Mesothelial cell of epicardium (in vitro differentiated cells): ENCODE data around the gene LCE3D. TPM values are rescaled to one million over a fixed set of nuclear protein-coding genes. Genes with fewer than 3 reads are reported as not detected.
"Not testable (repeated sequence)": the region's sequence is repeated elsewhere in the genome, so short reads cannot be mapped to it uniquely, and the experiment has no call there.

Experiments
- DNase-seq, 2 experiments: peaks; one replicate each; pipeline ENCODE4 v3.0.0; 2021; ENCODE audit warnings: low spot score in 2 of 2; ENCODE audit not compliant: unreplicated experiment in 2 of 2
- H3K27ac Mint-ChIP-seq: 2 replicates; pipeline ENCODE4 v1.8.0; 2021; ENCODE audit warnings: mixed read lengths
- H3K27me3 Mint-ChIP-seq: 2 replicates; pipeline ENCODE4 v1.8.0; 2021; ENCODE audit warnings: low read depth, mixed read lengths
- H3K36me3 Mint-ChIP-seq: 2 replicates; pipeline ENCODE4 v1.8.0; 2021; ENCODE audit warnings: mixed read lengths
- H3K4me1 Mint-ChIP-seq: 2 replicates; pipeline ENCODE4 v1.8.0; 2021; ENCODE audit warnings: mixed read lengths
- H3K4me3 Mint-ChIP-seq: 2 replicates; pipeline ENCODE4 v1.8.0; 2021; ENCODE audit warnings: mild to moderate bottlenecking, moderate library complexity, mixed read lengths
- H3K9me3 Mint-ChIP-seq: 2 replicates; pipeline ENCODE4 v1.8.0; 2021; ENCODE audit warnings: mixed read lengths
- total RNA-seq: library from RNA; stranded (reverse); gene quantifications from 3 replicates; pipeline ENCODE4 v1.2.1, GENCODE V29; 2021
- TF ChIP-seq, protein P1 (sequence below): fragments of 200-600 bp; sonication (generic); IDR thresholded peaks from one replicate; pipeline ENCODE4 v1.5.0; 2021; ENCODE audit warnings: antibody characterized with exemption; ENCODE audit not compliant: unreplicated experiment

The LCE3D gene
- total RNA-seq, 1 donor from 2014 or later = not detected

DNA sequence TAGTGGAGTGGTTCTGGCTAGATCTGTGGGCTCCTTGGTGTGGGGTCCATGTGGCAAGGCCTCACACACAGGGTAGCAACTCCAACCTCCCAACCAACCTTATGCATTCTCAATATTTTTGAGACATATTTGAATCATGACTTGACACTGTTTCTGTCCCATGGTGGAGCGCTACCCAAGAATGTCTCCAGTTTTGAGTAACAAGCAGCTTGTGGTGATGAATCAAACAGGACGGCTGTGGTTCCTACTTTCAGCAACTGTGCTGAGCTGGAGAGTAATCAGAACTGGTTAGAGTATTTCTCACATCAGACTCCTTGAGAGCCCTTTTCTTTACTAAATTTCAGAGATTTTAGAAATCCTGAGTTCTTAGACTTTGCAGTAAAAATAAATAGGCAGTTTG lies 3.1 kb downstream of the LCE3D start:
- Mint-ChIP-seq H3K4me3 (no peak overlapping the region), H3K4me1 (no peaks in the 10 kb centered on the region), H3K27ac (no peak overlapping the region), H3K36me3 (no peaks in the 10 kb centered on the region), H3K9me3 (peaks cover 76% of the 10 kb centered on the region), H3K27me3 (no peaks in the 10 kb centered on the region)
- no peak for DNase-seq
- TF ChIP-seq, protein P1, sequence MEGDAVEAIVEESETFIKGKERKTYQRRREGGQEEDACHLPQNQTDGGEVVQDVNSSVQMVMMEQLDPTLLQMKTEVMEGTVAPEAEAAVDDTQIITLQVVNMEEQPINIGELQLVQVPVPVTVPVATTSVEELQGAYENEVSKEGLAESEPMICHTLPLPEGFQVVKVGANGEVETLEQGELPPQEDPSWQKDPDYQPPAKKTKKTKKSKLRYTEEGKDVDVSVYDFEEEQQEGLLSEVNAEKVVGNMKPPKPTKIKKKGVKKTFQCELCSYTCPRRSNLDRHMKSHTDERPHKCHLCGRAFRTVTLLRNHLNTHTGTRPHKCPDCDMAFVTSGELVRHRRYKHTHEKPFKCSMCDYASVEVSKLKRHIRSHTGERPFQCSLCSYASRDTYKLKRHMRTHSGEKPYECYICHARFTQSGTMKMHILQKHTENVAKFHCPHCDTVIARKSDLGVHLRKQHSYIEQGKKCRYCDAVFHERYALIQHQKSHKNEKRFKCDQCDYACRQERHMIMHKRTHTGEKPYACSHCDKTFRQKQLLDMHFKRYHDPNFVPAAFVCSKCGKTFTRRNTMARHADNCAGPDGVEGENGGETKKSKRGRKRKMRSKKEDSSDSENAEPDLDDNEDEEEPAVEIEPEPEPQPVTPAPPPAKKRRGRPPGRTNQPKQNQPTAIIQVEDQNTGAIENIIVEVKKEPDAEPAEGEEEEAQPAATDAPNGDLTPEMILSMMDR = no peak

GRCh38 chr1:152566681-152567080 lies 13.6 kb downstream of the LCE3D start, which contains the start of gene LCE3E:
LCE3E (minus strand) TSS chr1:152566780; CDS start chr1:152566208, 572 bp downstream.
- Mint-ChIP-seq H3K4me3 (no peak within 1 kb of the TSS), H3K36me3 (peaks cover 2% of the 10 kb centered on the region), H3K4me1 (no peaks in the 10 kb centered on the region), H3K27me3 (no peaks in the 10 kb centered on the region), H3K27ac (no peak within 1 kb of the TSS), H3K9me3 (peaks cover 87% of the 10 kb centered on the region)
- TF ChIP-seq, protein P1 = no peak
- no peak for DNase-seq

DNA sequence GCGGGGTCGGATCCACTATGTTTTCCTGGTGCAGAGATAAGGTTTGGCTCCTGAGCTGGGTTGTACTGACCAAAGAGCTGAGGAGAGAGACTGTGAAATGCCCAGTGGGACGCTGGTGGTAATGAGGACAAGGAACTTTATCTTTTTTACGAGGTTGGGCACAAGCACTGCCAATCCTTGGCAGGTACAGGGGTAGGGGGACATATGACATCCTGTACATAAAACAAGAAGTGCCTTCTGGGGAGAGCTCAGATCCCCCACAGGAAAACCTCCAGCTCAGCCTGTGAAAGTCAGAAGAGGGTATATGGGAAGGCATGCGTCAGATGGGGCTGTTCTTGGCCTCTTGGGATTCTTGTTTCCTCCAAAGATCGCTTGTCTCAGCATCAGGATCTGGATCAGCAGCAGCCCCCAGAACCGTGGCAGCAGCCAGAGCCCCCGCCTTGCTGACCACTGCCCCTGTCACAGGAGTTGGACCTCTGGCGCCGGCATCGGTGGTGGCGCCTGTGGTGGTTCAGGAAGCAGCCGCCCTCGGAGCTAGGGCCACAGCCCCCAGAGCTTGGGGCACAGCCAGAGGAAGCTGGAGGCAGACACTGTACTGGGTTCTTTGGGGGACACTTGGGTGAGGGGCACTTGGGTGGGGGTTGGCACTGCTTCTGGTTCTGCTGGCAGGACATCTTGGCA lies 14.6 kb downstream of the LCE3D start:
- TF ChIP-seq, protein P1 = no peak
- peaks cover 2% of the 10 kb centered on the region for H3K36me3 Mint-ChIP-seq
- no peaks in the 10 kb centered on the region for H3K27me3 Mint-ChIP-seq
- H3K4me3 Mint-ChIP-seq = no peak overlapping the region
- no peak overlapping the region for H3K27ac Mint-ChIP-seq
- no peaks in the 10 kb centered on the region for H3K4me1 Mint-ChIP-seq
- peaks cover 89% of the 10 kb centered on the region for H3K9me3 Mint-ChIP-seq
- no peak for DNase-seq

GRCh38 chr1:152565115-152565514 lies 15.2 kb downstream of the LCE3D start:
- DNase-seq = no peak
- Mint-ChIP-seq H3K27ac (no peak overlapping the region), H3K9me3 (peaks cover 86% of the 10 kb centered on the region), H3K4me1 (no peaks in the 10 kb centered on the region), H3K27me3 (no peaks in the 10 kb centered on the region), H3K36me3 (peaks cover 2% of the 10 kb centered on the region), H3K4me3 (no peak overlapping the region)
- TF ChIP-seq, protein P1 = no peak

DNA sequence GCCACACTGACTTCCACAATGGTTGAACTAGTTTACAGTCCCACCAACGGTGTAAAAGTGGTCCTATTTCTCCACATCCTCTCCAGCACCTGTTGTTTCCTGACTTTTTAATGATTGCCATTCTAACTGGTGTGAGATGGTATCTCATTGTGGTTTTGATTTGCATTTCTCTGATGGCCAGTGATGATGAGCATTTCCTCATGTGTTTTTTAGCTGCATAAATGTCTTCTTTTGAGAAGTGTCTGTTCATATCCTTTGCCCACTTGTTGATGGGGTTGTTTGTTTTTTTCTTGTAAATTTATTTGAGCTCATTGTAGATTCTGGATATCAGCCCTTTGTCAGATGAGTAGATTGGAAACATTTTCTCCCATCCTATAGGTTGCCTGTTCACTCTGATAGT lies 32.0 kb downstream of the LCE3D start:
- not testable (repeated sequence) for H3K36me3 Mint-ChIP-seq

GRCh38 chr1:152546704-152547103 lies 33.6 kb downstream of the LCE3D start:
- H3K9me3 Mint-ChIP-seq = peaks cover 55% of the 10 kb centered on the region
- no peaks in the 10 kb centered on the region for H3K27me3 Mint-ChIP-seq
- peaks cover 2% of the 10 kb centered on the region for H3K36me3 Mint-ChIP-seq
- no peak for DNase-seq
- no peak overlapping the region for H3K4me3 Mint-ChIP-seq
- no peak overlapping the region for H3K27ac Mint-ChIP-seq
- TF ChIP-seq, protein P1 = no peak
- H3K4me1 Mint-ChIP-seq = no peaks in the 10 kb centered on the region

More for the DNA sequence above, 32.0 kb downstream of the LCE3D start:
- H3K4me1 Mint-ChIP-seq, H3K27ac Mint-ChIP-seq, H3K27me3 Mint-ChIP-seq, DNase-seq, H3K4me3 Mint-ChIP-seq: not testable (repeated sequence)
- H3K9me3 Mint-ChIP-seq = peaks cover 52% of the 10 kb centered on the region
